ENCODE results near the gene C4A. TPM values are rescaled to one million over a fixed set of nuclear protein-coding genes. Genes with fewer than 3 reads are reported as not detected.

C4A gene
- total RNA-seq, 3 donors from 2014 or later = 7.2 to 275 (median 230) TPM

- no peaks in the 10 kb centered on the region for H3K9me3 ChIP-seq
- no peaks in the 10 kb centered on the region for H3K36me3 ChIP-seq
- TF ChIP-seq POLR2AphosphoS5 (IDR thresholded peaks at IDR 0.05) (no peak), POLR2A (IDR thresholded peaks at IDR 0.05) (no peak), CTCF (IDR thresholded peaks at IDR 0.05) (no peak)
- intact Hi-C loops (cut with DNase I; ENCODE audit: low total_unique reads) = no loop called here
- no peak overlapping the region for H3K4me3 ChIP-seq
- peaks cover 10 to 17% of the 10 kb centered on the region in 2 donors for H3K4me1 ChIP-seq
- DNase-seq (ENCODE audit: low spot score in 2 of 2) = no peak
- no peak overlapping the region for H3K27ac ChIP-seq
- H3K27me3 ChIP-seq = no peaks in the 10 kb centered on the region
Measured at GRCh38 chr6:31943742-31944141, 38.1 kb upstream of the C4A start.

- H3K4me3 ChIP-seq = peak overlapping the region in 2 of 3 donors; percentile 39 to 63
- intact Hi-C loops (cut with DNase I; ENCODE audit: low total_unique reads) = no loop called here
- H3K9me3 ChIP-seq = no peaks in the 10 kb centered on the region
- H3K27ac ChIP-seq = peak overlapping the region; percentile 93 to 98
- H3K36me3 ChIP-seq = no peaks in the 10 kb centered on the region
- H3K27me3 ChIP-seq = no peaks in the 10 kb centered on the region
- TF ChIP-seq POLR2AphosphoS5 (IDR thresholded peaks at IDR 0.05) = no peak
- no peak for TF ChIP-seq POLR2A (IDR thresholded peaks at IDR 0.05)
- H3K4me1 ChIP-seq = peaks cover 10 to 17% of the 10 kb centered on the region in 2 donors
- no peak for DNase-seq (ENCODE audit: low spot score in 2 of 2)
Measured at GRCh38 chr6:31945154-31945506, 36.7 kb upstream of the C4A start.

DNA sequence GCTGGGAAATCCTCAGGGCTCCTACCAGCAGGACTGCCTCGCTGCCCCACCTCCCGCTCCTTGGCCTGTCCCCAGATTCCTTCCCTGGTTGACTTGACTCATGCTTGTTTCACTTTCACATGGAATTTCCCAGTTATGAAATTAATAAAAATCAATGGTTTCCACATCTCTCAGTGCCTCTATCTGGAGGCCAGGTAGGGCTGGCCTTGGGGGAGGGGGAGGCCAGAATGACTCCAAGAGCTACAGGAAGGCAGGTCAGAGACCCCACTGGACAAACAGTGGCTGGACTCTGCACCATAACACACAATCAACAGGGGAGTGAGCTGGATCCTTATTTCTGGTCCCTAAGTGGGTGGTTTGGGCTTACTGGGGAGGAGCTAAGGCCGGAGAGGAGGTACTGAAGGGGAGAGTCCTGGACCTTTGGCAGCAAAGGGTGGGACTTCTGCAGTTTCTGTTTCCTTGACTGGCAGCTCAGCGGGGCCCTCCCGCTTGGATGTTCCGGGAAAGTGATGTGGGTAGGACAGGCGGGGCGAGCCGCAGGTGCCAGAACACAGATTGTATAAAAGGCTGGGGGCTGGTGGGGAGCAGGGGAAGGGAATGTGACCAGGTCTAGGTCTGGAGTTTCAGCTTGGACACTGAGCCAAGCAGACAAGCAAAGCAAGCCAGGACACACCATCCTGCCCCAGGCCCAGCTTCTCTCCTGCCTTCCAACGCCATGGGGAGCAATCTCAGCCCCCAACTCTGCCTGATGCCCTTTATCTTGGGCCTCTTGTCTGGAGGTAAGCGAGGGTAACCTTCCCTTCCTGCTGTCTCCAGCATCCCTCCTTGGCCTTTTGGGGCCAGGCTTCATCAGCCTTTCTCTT lies 36.1 kb upstream of the C4A start, which contains the start of gene CFB:
CFB (plus strand) TSS at position 589 of the 863 bp plus-strand sequence; CDS start at position 716, 127 bp downstream.
- Histone ChIP-seq H3K9me3 (no peaks in the 10 kb centered on the region), H3K27me3 (no peaks in the 10 kb centered on the region), H3K36me3 (no peaks in the 10 kb centered on the region), H3K4me1 (peaks cover 10 to 17% of the 10 kb centered on the region in 2 donors), H3K27ac (peak within 1 kb of the TSS; percentile 93 to 98), H3K4me3 (peak within 1 kb of the TSS; percentile 10 to 63 (median 39))
- DNase-seq (ENCODE audit: low spot score in 2 of 2) = peak; percentile 80 to 81
- intact Hi-C loops (cut with DNase I; ENCODE audit: low total_unique reads) = no loop called here
- peak; percentile 55 to 81 (median 58) for TF ChIP-seq POLR2AphosphoS5 (IDR thresholded peaks at IDR 0.05)
- no peak for TF ChIP-seq POLR2A (IDR thresholded peaks at IDR 0.05)

DNA sequence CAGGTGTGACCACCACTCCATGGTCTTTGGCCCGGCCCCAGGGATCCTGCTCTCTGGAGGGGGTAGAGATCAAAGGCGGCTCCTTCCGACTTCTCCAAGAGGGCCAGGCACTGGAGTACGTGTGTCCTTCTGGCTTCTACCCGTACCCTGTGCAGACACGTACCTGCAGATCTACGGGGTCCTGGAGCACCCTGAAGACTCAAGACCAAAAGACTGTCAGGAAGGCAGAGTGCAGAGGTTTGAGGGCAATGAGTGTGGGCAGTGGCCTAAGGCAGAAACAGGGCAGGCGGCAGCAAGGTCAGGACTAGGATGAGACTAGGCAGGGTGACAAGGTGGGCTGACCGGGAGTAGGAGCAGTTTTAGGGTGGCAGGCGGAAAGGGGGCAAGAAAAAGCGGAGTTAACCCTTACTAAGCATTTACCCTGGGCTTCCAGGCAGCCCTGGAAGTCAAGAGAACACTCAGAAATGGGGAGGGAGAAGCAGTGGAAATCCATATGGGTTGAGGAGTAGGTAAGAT lies 35.4 kb upstream of the C4A start:
- intact Hi-C loops (cut with DNase I; ENCODE audit: low total_unique reads) = no loop called here
- H3K4me3 ChIP-seq = peak overlapping the region; percentile 10 to 63 (median 39)
- no peaks in the 10 kb centered on the region for H3K27me3 ChIP-seq
- no peaks in the 10 kb centered on the region for H3K9me3 ChIP-seq
- peaks cover 10 to 17% of the 10 kb centered on the region in 2 donors for H3K4me1 ChIP-seq
- TF ChIP-seq POLR2A (IDR thresholded peaks at IDR 0.05) = no peak
- TF ChIP-seq CTCF (IDR thresholded peaks at IDR 0.05) = no peak
- no peak for TF ChIP-seq POLR2AphosphoS5 (IDR thresholded peaks at IDR 0.05)
- peak overlapping the region; percentile 93 to 98 for H3K27ac ChIP-seq
- H3K36me3 ChIP-seq = no peaks in the 10 kb centered on the region
- DNase-seq (ENCODE audit: low spot score in 2 of 2) = no peak

- no peaks in the 10 kb centered on the region for H3K27me3 ChIP-seq
- H3K9me3 ChIP-seq = no peaks in the 10 kb centered on the region
- peak overlapping the region in 1 of 2 donors; percentile 98 for H3K27ac ChIP-seq
- no peaks in the 10 kb centered on the region for H3K36me3 ChIP-seq
- no peak for TF ChIP-seq POLR2AphosphoS5 (IDR thresholded peaks at IDR 0.05)
- no peak for DNase-seq (ENCODE audit: low spot score in 2 of 2)
- H3K4me1 ChIP-seq = peaks cover 10 to 17% of the 10 kb centered on the region in 2 donors
- H3K4me3 ChIP-seq = peak overlapping the region in 1 of 3 donors; percentile 5
- intact Hi-C loops (cut with DNase I; ENCODE audit: low total_unique reads) = no loop called here
Measured at GRCh38 chr6:31947070-31947675, 34.7 kb upstream of the C4A start.

- Histone ChIP-seq H3K27ac (peak overlapping the region in 1 of 2 donors; percentile 98), H3K27me3 (no peaks in the 10 kb centered on the region), H3K4me3 (no peak overlapping the region), H3K4me1 (peaks cover 10 to 17% of the 10 kb centered on the region in 2 donors), H3K36me3 (no peaks in the 10 kb centered on the region), H3K9me3 (no peaks in the 10 kb centered on the region)
- no peak for DNase-seq (ENCODE audit: low spot score in 2 of 2)
- TF ChIP-seq CTCF (IDR thresholded peaks at IDR 0.05) = no peak
- TF ChIP-seq POLR2A (IDR thresholded peaks at IDR 0.05) = no peak
- no peak for TF ChIP-seq POLR2AphosphoS5 (IDR thresholded peaks at IDR 0.05)
- intact Hi-C loops (cut with DNase I; ENCODE audit: low total_unique reads) = no loop called here
Measured at GRCh38 chr6:31947864-31948263, 34.0 kb upstream of the C4A start.
